Measurements from ENCODE around the gene UMODL1. TPM values are rescaled to one million over a fixed set of nuclear protein-coding genes. Genes with fewer than 3 reads are reported as not detected.

Gene UMODL1
- total RNA-seq, 1 donor from 2014 or later, result 0.19 TPM

GRCh38 chr21:42127164-42128150 lies 56.3 kb downstream of the UMODL1 start:
- DNase-seq (ENCODE audit: low spot score, unreplicated experiment), result no peak
- H3K4me3 Mint-ChIP-seq (ENCODE audit: low read depth), result no peak overlapping the region
- no peaks in the 10 kb centered on the region for H3K4me1 Mint-ChIP-seq (ENCODE audit: low read depth)
- no peak overlapping the region for H3K27ac Mint-ChIP-seq
- no peaks in the 10 kb centered on the region for H3K36me3 Mint-ChIP-seq (ENCODE audit: insufficient read depth)
- TF ChIP-seq CTCF (IDR thresholded peaks at IDR 0.05; ENCODE audit: unreplicated experiment), result no peak
- no peaks in the 10 kb centered on the region for H3K9me3 Mint-ChIP-seq (ENCODE audit: low read depth)
- peaks cover 22% of the 10 kb centered on the region for H3K27me3 Mint-ChIP-seq

DNA sequence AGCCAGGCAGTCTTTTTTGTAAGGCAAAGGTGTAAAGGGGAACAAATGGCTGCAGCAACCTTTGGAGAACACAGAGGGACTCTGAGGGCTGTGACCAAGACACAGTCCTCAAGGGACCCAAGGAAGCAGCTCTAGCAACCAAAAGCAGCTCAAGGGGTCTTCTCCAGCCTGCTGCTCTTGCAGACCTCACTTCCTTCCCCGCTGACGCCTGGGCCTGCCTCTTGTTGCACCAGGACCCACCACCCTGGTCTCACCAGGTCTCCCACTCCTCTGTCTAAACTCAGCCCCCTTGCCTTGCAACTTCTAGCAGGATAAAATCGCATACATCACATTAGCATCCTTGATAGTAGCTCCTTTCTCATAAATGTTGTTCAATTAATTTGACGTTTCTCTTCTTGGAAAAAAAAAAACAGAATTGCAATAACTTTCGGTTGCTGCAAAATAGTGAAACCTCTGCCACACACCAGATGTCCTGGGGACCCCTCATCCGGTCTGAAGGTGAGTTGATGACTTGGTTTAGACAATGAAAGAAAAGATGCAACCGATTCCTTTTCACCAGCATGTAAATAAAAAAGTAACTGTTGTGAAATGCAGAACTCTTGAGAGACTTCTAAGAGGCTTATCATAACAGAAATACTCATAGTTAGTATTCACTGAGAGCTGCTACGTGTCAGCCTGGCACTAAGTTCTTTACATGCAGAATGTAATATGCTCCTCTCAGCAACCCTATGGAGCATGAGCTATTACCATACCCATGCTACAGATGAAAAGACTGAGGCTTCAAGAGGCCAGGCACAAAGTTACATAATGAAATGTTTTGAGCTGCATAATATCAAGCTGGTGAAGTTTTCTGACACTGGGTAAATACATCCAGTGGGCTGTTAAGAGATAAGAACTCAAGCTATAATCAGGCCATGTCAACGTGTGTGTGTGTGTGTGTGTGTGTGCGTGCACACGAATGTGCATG lies 58.5 kb downstream of the UMODL1 start:
- no peak overlapping the region for H3K4me3 Mint-ChIP-seq (ENCODE audit: low read depth)
- H3K4me1 Mint-ChIP-seq (ENCODE audit: low read depth), result no peaks in the 10 kb centered on the region
- no peaks in the 10 kb centered on the region for H3K9me3 Mint-ChIP-seq (ENCODE audit: low read depth)
- H3K27ac Mint-ChIP-seq, result no peak overlapping the region
- TF ChIP-seq CTCF (IDR thresholded peaks at IDR 0.05; ENCODE audit: unreplicated experiment), result no peak
- no peaks in the 10 kb centered on the region for H3K36me3 Mint-ChIP-seq (ENCODE audit: insufficient read depth)
- no peak for DNase-seq (ENCODE audit: low spot score, unreplicated experiment)
- peaks cover 15% of the 10 kb centered on the region for H3K27me3 Mint-ChIP-seq

GRCh38 chr21:42130441-42130840 lies 59.3 kb downstream of the UMODL1 start:
- H3K4me3 Mint-ChIP-seq (ENCODE audit: low read depth), result no peak overlapping the region
- H3K27ac Mint-ChIP-seq, result no peak overlapping the region
- no peak for TF ChIP-seq CTCF (IDR thresholded peaks at IDR 0.05; ENCODE audit: unreplicated experiment)
- no peaks in the 10 kb centered on the region for H3K36me3 Mint-ChIP-seq (ENCODE audit: insufficient read depth)
- no peak for DNase-seq (ENCODE audit: low spot score, unreplicated experiment)
- H3K4me1 Mint-ChIP-seq (ENCODE audit: low read depth), result no peaks in the 10 kb centered on the region
- peaks cover 18% of the 10 kb centered on the region for H3K27me3 Mint-ChIP-seq
- H3K9me3 Mint-ChIP-seq (ENCODE audit: low read depth), result no peaks in the 10 kb centered on the region

DNA sequence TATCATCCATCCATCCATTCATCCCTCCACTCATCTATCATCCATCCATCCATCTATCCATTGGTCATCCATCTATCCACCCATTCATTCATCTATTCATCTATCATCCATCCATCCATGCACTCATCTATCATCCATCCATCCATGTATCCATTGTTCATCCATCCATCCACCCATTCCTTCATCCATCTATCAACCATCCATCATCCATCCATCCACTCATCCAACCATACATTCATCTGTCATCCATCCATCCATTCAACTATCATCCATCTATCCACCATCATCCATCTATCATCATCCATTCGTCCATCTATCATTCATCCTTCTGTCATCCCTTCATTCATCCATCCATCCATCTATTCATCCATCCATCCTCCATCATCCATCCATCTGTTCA lies 61.1 kb downstream of the UMODL1 start:
- Mint-ChIP-seq H3K4me3 (ENCODE audit: low read depth) (no peak overlapping the region), H3K27me3 (peaks cover 19% of the 10 kb centered on the region)
- TF ChIP-seq CTCF (IDR thresholded peaks at IDR 0.05; ENCODE audit: unreplicated experiment), result no peak

DNA sequence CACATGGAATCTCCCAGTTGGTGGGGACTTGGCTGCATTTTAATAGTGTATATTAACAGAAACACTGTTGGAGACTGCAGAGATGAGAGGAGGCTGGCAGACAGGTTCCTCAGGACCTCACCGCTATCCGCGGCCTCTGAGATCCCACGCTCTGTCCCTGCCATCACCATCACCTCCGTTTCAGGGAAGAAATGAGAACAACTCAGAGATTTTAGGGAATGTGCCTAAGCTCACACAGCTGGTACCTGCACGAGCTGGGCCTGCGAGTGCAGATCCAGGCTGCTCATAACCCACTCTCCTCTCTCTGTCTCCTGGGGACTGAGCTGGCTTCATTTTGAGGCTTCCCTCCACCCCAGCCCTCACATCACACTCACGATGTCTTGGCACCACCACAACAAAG lies 62.0 kb downstream of the UMODL1 start:
- Mint-ChIP-seq H3K4me3 (ENCODE audit: low read depth) (no peak overlapping the region), H3K9me3 (ENCODE audit: low read depth) (no peaks in the 10 kb centered on the region), H3K36me3 (ENCODE audit: insufficient read depth) (no peaks in the 10 kb centered on the region), H3K4me1 (ENCODE audit: low read depth) (no peaks in the 10 kb centered on the region), H3K27ac (no peak overlapping the region), H3K27me3 (peaks cover 16% of the 10 kb centered on the region)
- no peak for TF ChIP-seq CTCF (IDR thresholded peaks at IDR 0.05; ENCODE audit: unreplicated experiment)
- no peak for DNase-seq (ENCODE audit: low spot score, unreplicated experiment)

More for the DNA sequence above, 61.1 kb downstream of the UMODL1 start:
- Mint-ChIP-seq H3K36me3 (ENCODE audit: insufficient read depth) (no peaks in the 10 kb centered on the region), H3K9me3 (ENCODE audit: low read depth) (no peaks in the 10 kb centered on the region), H3K4me1 (ENCODE audit: low read depth) (no peaks in the 10 kb centered on the region), H3K27ac (no peak overlapping the region)
- no peak for DNase-seq (ENCODE audit: low spot score, unreplicated experiment)
